ENCODE results near the gene SPDYE3.
"Not testable (repeated sequence)": the region's sequence is repeated elsewhere in the genome, so short reads cannot be mapped to it uniquely, and the experiment has no call there.

DNA sequence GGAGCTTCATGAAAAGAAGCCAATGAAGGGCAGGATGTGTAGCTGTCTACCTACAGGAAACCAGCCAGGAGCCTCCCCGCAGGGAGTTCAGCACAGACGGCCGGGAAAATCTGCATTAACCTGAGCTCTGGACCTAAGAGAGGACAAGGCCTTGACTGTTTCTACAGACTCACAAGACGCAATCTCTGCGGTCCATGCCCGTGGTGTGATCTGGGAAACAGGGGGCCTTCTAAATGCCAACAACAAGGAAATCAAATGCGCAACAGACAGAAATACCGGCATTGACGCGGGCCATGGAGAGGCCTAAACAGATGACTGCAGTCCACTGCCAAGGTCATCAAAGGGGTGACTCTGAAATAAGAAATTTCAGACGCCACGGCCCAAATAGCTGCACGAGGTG lies 16.7 kb downstream of the SPDYE3 start:
- TF ChIP-seq, protein P1, sequence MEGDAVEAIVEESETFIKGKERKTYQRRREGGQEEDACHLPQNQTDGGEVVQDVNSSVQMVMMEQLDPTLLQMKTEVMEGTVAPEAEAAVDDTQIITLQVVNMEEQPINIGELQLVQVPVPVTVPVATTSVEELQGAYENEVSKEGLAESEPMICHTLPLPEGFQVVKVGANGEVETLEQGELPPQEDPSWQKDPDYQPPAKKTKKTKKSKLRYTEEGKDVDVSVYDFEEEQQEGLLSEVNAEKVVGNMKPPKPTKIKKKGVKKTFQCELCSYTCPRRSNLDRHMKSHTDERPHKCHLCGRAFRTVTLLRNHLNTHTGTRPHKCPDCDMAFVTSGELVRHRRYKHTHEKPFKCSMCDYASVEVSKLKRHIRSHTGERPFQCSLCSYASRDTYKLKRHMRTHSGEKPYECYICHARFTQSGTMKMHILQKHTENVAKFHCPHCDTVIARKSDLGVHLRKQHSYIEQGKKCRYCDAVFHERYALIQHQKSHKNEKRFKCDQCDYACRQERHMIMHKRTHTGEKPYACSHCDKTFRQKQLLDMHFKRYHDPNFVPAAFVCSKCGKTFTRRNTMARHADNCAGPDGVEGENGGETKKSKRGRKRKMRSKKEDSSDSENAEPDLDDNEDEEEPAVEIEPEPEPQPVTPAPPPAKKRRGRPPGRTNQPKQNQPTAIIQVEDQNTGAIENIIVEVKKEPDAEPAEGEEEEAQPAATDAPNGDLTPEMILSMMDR (IDR thresholded peaks at IDR 0.05; ENCODE audit: low read depth, low read length, poor library complexity, severe bottlenecking), result not testable (repeated sequence)
- not testable (repeated sequence) for TF ChIP-seq EZH2phosphoT487 (IDR thresholded peaks at IDR 0.05; ENCODE audit: borderline replicate concordance, low read length)

Measured in DOHH2 (cell line).